Glutamatergic neuron (in vitro differentiated cells): Measurements from ENCODE around the gene YWHAE. TPM values are rescaled to one million over a fixed set of nuclear protein-coding genes. Genes with fewer than 3 reads are reported as not detected.
A peak's percentile ranks its signal among the peaks of the same experiment; 100 is the strongest.

ENCODE experiments used
- DNase-seq: peaks from one replicate; pipeline ENCODE4 v3.0.0; 2022
- H3K27ac Mint-ChIP-seq: one replicate; pipeline ENCODE4 v1.8.0; 2020; ENCODE audit warnings: mild to moderate bottlenecking, mixed read lengths, inconsistent platforms; ENCODE audit not compliant: unreplicated experiment
- H3K27me3 Mint-ChIP-seq: one replicate; pipeline ENCODE4 v1.8.0; 2020; ENCODE audit warnings: mild to moderate bottlenecking, moderate library complexity, mixed read lengths, inconsistent platforms; ENCODE audit not compliant: unreplicated experiment
- H3K36me3 Mint-ChIP-seq: one replicate; pipeline ENCODE4 v1.8.0; 2020; ENCODE audit warnings: mild to moderate bottlenecking, mixed read lengths, inconsistent platforms; ENCODE audit not compliant: unreplicated experiment
- H3K4me1 Mint-ChIP-seq: one replicate; pipeline ENCODE4 v1.8.0; 2020; ENCODE audit warnings: mild to moderate bottlenecking, low read depth, mixed read lengths, inconsistent platforms; ENCODE audit not compliant: unreplicated experiment
- H3K4me3 Mint-ChIP-seq: one replicate; pipeline ENCODE4 v1.8.0; 2020; ENCODE audit warnings: mild to moderate bottlenecking, mixed read lengths, inconsistent platforms; ENCODE audit not compliant: unreplicated experiment
- H3K9me3 Mint-ChIP-seq: one replicate; pipeline ENCODE4 v1.8.0; 2020; ENCODE audit warnings: mild to moderate bottlenecking, moderate library complexity, mixed read lengths, inconsistent platforms; ENCODE audit not compliant: unreplicated experiment
- CTCF ChIP-seq: fragments of 200-600 bp; sonication (generic); IDR thresholded peaks from one replicate; pipeline ENCODE4 v1.5.0; 2021; ENCODE audit not compliant: partially characterized antibody, unreplicated experiment
- total RNA-seq: library from RNA; stranded (reverse); fragmentation: NEBNext Ultra II Directional; extraction: Animal tissue kit (Norgen Biotek cat#: 25700); gene quantifications from one replicate; pipeline ENCODE4 v1.2.1, GENCODE V29; 2021; ENCODE audit not compliant: unreplicated experiment

YWHAE gene
- total RNA-seq, 1 donor from 2014 or later = 1,106 TPM

DNA sequence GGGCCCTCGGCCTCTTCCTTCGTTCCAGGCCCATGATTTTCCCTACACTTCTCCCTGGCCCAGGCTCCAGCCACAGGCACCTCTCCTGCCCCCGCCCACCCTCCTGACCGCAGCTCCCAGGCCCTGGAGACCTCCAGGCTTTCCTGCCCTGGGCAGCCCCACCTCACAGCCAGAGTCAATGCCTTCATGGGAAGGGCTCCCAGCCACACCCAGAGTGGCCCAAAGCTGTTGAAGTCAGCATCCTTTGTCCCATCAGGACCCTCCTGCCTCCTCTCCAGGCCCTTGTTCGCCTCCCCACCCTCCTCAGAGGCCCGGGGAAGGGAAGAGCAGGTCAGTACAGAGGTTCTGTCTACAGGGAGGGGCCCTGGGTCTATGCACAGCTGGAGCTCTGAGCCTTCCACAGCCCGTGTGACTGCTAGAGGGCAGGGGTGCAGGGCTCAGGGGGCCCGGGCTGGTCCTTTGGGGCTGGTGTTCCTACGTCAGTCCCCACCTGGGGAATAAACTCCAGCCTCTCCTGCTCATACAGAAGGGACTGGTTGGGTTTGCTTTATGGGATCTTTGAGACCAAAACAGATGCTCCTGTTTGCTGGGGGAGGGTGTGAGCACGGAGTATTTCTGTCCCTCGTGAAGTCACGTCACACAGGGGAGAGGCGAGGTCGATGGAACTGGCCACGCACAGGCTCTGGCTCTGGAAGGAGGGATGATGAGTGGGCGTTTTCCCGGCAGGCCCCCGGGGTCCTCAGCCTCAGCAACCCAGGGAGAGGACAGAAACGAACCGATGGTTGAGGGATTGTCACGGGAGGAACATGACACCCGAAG, 100.3 kb downstream of the YWHAE start:
- H3K36me3 Mint-ChIP-seq = no peaks in the 10 kb centered on the region

DNA sequence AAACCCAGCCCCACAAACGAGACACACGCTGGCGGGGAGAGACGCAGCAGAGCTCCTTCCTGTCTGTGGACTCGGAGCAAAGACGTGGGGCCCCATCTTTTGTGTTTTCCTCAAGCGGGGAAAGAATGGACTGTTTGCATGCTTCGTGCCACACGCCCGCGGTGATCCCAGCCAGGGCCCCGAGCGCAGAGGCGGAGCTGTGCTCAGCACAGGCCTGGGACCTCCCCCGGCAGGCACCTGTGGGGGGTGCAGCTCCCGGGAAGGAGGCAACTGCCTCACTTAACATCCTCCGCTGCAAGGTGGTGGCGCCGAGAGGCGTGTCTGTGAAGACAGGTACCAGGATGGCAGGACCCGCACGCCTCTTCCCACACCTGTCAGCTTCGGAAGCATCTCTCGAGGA, 101.4 kb downstream of the YWHAE start:
- H3K27me3 Mint-ChIP-seq = peaks cover under 1% of the 10 kb centered on the region
- no peak overlapping the region for H3K27ac Mint-ChIP-seq
- H3K36me3 Mint-ChIP-seq = peaks cover 2% of the 10 kb centered on the region
- H3K9me3 Mint-ChIP-seq = peaks cover 6% of the 10 kb centered on the region
- H3K4me3 Mint-ChIP-seq = no peak overlapping the region
- TF ChIP-seq CTCF = no peak
- H3K4me1 Mint-ChIP-seq = peaks cover 6% of the 10 kb centered on the region
- no peak for DNase-seq

More for the DNA sequence above, 100.3 kb downstream of the YWHAE start:
- Mint-ChIP-seq H3K9me3 (peaks cover 5% of the 10 kb centered on the region), H3K4me3 (peak overlapping the region; percentile 47), H3K27ac (no peak overlapping the region), H3K27me3 (no peaks in the 10 kb centered on the region), H3K4me1 (peaks cover 13% of the 10 kb centered on the region)
- TF ChIP-seq CTCF = no peak
- DNase-seq = no peak

Other genes starting within 250 kb of the YWHAE start
- 219 TPM for gene ABR, start 220.2 kb downstream of the YWHAE start, total RNA-seq
- gene BHLHA9, start 129.8 kb downstream of the YWHAE start, total RNA-seq = not detected
- gene TRARG1, start 120.6 kb downstream of the YWHAE start, total RNA-seq = 0.98 TPM
- 46.4 TPM for gene CRK, start 56.0 kb upstream of the YWHAE start, total RNA-seq
- 58.5 TPM for gene MYO1C, start 92.5 kb upstream of the YWHAE start, total RNA-seq
- 42.4 TPM for gene INPP5K, start 116.4 kb upstream of the YWHAE start, total RNA-seq
- 65.5 TPM for gene PITPNA, start 162.6 kb upstream of the YWHAE start, total RNA-seq
- 31.3 TPM for gene SLC43A2, start 228.6 kb upstream of the YWHAE start, total RNA-seq
- gene SCARF1, start 245.5 kb upstream of the YWHAE start, total RNA-seq = 4.0 TPM
- 4.2 TPM for gene RILP, start 249.6 kb upstream of the YWHAE start, total RNA-seq